K562 (cell line): ENCODE results near the gene TMEM87B. TPM values are rescaled to one million over a fixed set of nuclear protein-coding genes. Genes with fewer than 3 reads are reported as not detected.

Experiments used
- ATAC-seq: fragments of 200-7000 bp; cut with Tn5 transposase; 3 replicates; pipeline ENCODE4 v1.9.1; 2020; ENCODE audit warnings: moderate library complexity
- BruUV-seq: library from RNA; stranded (reverse); fragments of 400-500 nt; replicated peaks from 2 replicates; lab custom pipeline; 2021; lab: Mats Ljungman, UMichigan
- CTCF ChIA-PET: fragments of 300-600 bp; formaldehyde crosslinking; extraction: SDS; loops from one replicate; lab custom pipeline; 2021; ENCODE audit warnings: low intra/inter-chr PET ratio; lab: Yijun Ruan, JAX
- POLR2A ChIA-PET: fragments of 300-600, 350-650 bp; sonication (Branson Sonifier 250); formaldehyde crosslinking; extraction: SDS; loops from one replicate; lab custom pipeline; 2021; ENCODE audit warnings: antibody characterized with exemption, inconsistent platforms; lab: Yijun Ruan, JAX
- DNase-seq, 4 experiments: peaks; one replicate each; pipeline versions ENCODE4 v3.0.0 to v3.0.0-alpha.2; 2011 to 2018; ENCODE audit warnings: low spot score in 3 of 4, mixed read lengths in 3 of 4; ENCODE audit errors: extremely low read depth in 1 of 4
- FAIRE-seq: peaks from 2 replicates; lab custom pipeline; 2011; peaks lifted over from hg19 to GRCh38; lab: Jason Lieb, UNC
- H2AFZ ChIP-seq: 2 replicates; pipeline ENCODE4 v1.6.0; 2011; ENCODE audit warnings: low read depth, low read length, control low read depth, inconsistent platforms
- H3K27ac ChIP-seq: fragments of 200-600 bp; 3 replicates; pipeline ENCODE4 v1.8.0; 2011; ENCODE audit warnings: low read depth, mild to moderate bottlenecking, control low read depth, inconsistent platforms, low read length, moderate library complexity, mixed read lengths; ENCODE audit errors: extremely low read depth
- H3K27me3 ChIP-seq, 2 experiments: fragments of 300-600 bp in 1 of 2; 2 replicates in 1 of 2; 3 replicates in 1 of 2; pipeline versions ENCODE4 v1.6.0 to v1.8.0; 2011; ENCODE audit warnings: inconsistent platforms in 2 of 2, low read length in 2 of 2, mild to moderate bottlenecking in 1 of 2, mixed read lengths in 1 of 2, moderate library complexity in 1 of 2; ENCODE audit not compliant: control insufficient read depth in 2 of 2, insufficient read depth in 2 of 2
- H3K36me3 ChIP-seq: fragments of 300-600 bp; 3 replicates; pipeline ENCODE4 v1.8.0; 2011; ENCODE audit warnings: mild to moderate bottlenecking, low read length, inconsistent platforms; ENCODE audit not compliant: control insufficient read depth, insufficient read depth
- H3K4me1 ChIP-seq, 2 experiments: fragments of 200-600 bp in 1 of 2; replicated peaks in 1 of 2; 2 replicates in 1 of 2; 3 replicates in 1 of 2; pipeline versions ENCODE4 v1.5.1 to v1.8.0; 2011; ENCODE audit warnings: inconsistent platforms in 2 of 2, low read length in 2 of 2, mild to moderate bottlenecking in 1 of 2, mixed read lengths in 1 of 2, moderate library complexity in 1 of 2; ENCODE audit not compliant: control insufficient read depth in 2 of 2, insufficient read depth in 2 of 2
- H3K4me2 ChIP-seq: 2 replicates; pipeline ENCODE4 v1.6.1; 2011; ENCODE audit warnings: low read length, control low read depth, inconsistent platforms, mixed read lengths; ENCODE audit not compliant: insufficient read depth
- H3K4me3 ChIP-seq: fragments of 200-600 bp; sonication (generic), shearing (Covaris generic); 2 replicates; pipeline ENCODE4 v1.5.1; 2016; ENCODE audit warnings: control low read depth, inconsistent platforms
- H3K79me2 ChIP-seq: fragments of 200-600 bp; 3 replicates; pipeline ENCODE4 v1.8.0; 2011; ENCODE audit warnings: low read length, inconsistent platforms; ENCODE audit not compliant: control insufficient read depth, insufficient read depth
- H3K9ac ChIP-seq, 2 experiments: 2 replicates each; pipeline versions ENCODE4 v1.6.0 to v1.6.1; 2011; ENCODE audit warnings: low read depth in 2 of 2, low read length in 2 of 2, control low read depth in 1 of 2, inconsistent platforms in 1 of 2, mild to moderate bottlenecking in 1 of 2, mixed read lengths in 1 of 2; ENCODE audit not compliant: insufficient read depth in 1 of 2
- H3K9me1 ChIP-seq: one replicate; pipeline ENCODE4 v1.6.0; 2011; ENCODE audit warnings: inconsistent platforms, mild to moderate bottlenecking, low read length, moderate library complexity; ENCODE audit not compliant: control insufficient read depth, insufficient read depth
- H3K9me3 ChIP-seq: replicated peaks from 2 replicates; pipeline ENCODE4 v1.5.1; 2011; ENCODE audit warnings: low read depth, low read length, inconsistent platforms; ENCODE audit not compliant: control insufficient read depth, insufficient read depth
- H4K20me1 ChIP-seq: replicated peaks from 2 replicates; pipeline ENCODE4 v1.6.1; 2011; ENCODE audit warnings: low read length, inconsistent platforms, mixed read lengths; ENCODE audit not compliant: control insufficient read depth, insufficient read depth
- DMBX1 ChIP-seq: fragments of 250-450 bp; sonication (Bioruptor Pico); IDR thresholded peaks from 2 replicates; pipeline ENCODE4 v1.8.0; 2022; ENCODE audit warnings: inconsistent platforms, mild to moderate bottlenecking, moderate library complexity, borderline replicate concordance
- ESRRA ChIP-seq: fragments of 450-650 bp; IDR thresholded peaks from 2 replicates; pipeline ENCODE4 v1.6.1; 2014; ENCODE audit warnings: low read depth, mild to moderate bottlenecking, moderate library complexity, borderline replicate concordance
- FOSL1 ChIP-seq: fragments of 200-800 bp; sonication (Bioruptor generic); conservative IDR thresholded peaks from 2 replicates; pipeline ENCODE4 v1.6.1; 2016; ENCODE audit warnings: missing genetic modification characterization, missing compliant biosample characterization
- HDAC1 ChIP-seq, 2 experiments: fragments of 450-650 bp; IDR thresholded peaks; 2 replicates each; pipeline ENCODE4 v1.6.1; 2016 to 2017; ENCODE audit warnings: inconsistent platforms in 1 of 2, mild to moderate bottlenecking in 1 of 2, moderate library complexity in 1 of 2
- PPARD ChIP-seq: fragments of 250-450 bp; sonication (Bioruptor Pico); IDR thresholded peaks from 2 replicates; pipeline ENCODE4 v1.8.0; 2022; ENCODE audit warnings: inconsistent platforms, mild to moderate bottlenecking, moderate library complexity
- TCF7L2 ChIP-seq: fragments of 150-350 bp; IDR thresholded peaks from 2 replicates; pipeline ENCODE4 v1.6.1; 2016; ENCODE audit warnings: low read depth, mild to moderate bottlenecking, low read length, moderate library complexity
- ZFP36 ChIP-seq: fragments of 150-350 bp; IDR thresholded peaks from 2 replicates; pipeline ENCODE4 v1.6.1; 2018; ENCODE audit warnings: low read length, low read depth; ENCODE audit not compliant: partially characterized antibody
- ZNF586 ChIP-seq: fragments of 450-650 bp; formaldehyde crosslinking; conservative IDR thresholded peaks from 2 replicates; pipeline ENCODE4 v1.4.0; 2020; ENCODE audit warnings: mild to moderate bottlenecking, moderate library complexity
- WGBS: fragments of 100-300 bp; shearing (Covaris generic); methylation state at CpG from one replicate; pipeline ENCODE4 v1.1.6; 2016; ENCODE audit warnings: low coverage, mixed read lengths; ENCODE audit not compliant: insufficient coverage; ENCODE audit errors: missing lambda C conversion rate; 5-methylcytosine and 5-hydroxymethylcytosine counted together
- in situ Hi-C: fragments of 300-500 bp; cut with MboI; formaldehyde crosslinking; loops from 4 replicates; pipeline ENCODE4 v1.15.0; 2018; ENCODE audit warnings: inconsistent platforms, mixed read lengths
- intact Hi-C: fragments of 100-400 bp; cut with micrococcal nuclease; formaldehyde crosslinking; loops from 2 replicates; pipeline ENCODE4 v1.14.2; 2022
- polyA plus RNA-seq, 8 experiments: library from polyadenylated mRNA; depleted of rRNA in 4 of 8; stranded (reverse) in 5 of 8; unstranded in 3 of 8; fragments of >200 nt; fragmentation: Nextera tagmentation in 2 of 8; fragmentation: Illumina TruSeq in 1 of 8; extraction: Ambion mirVana in 2 of 8; extraction: Trizol in 1 of 8; gene quantifications; 2 replicates each; pipeline versions ENCODE4 v1.2.1 to v1.2.3, GENCODE V29; 2011 to 2014; ENCODE audit warnings: inconsistent platforms in 1 of 8, missing spikeins in 1 of 8
- total RNA-seq, 7 experiments: library from RNA; depleted of rRNA in 6 of 7; stranded (reverse); fragments of >200 nt in 6 of 7; fragmentation: Illumina TruSeq in 2 of 7; extraction: Trizol in 2 of 7; gene quantifications; 2 replicates each; pipeline versions ENCODE4 v1.2.1 to v1.2.3, GENCODE V29; 2011 to 2021; ENCODE audit warnings: low replicate concordance in 1 of 7

TMEM87B gene
- total and polyA plus RNA-seq, 9 of the 15 experiments (the other 6 are each of a cell fraction or from before 2014, with no cell fraction given): 3.7 to 17.1 (median 11.0) TPM

- no peak for FAIRE-seq
- no peak overlapping the region for H3K27ac ChIP-seq
- H3K9ac ChIP-seq: no peak overlapping the region
- ATAC-seq: no peak
- no peak for DNase-seq
- intact Hi-C loops: no loop called here
- H3K4me3 ChIP-seq: no peak overlapping the region
- peaks cover 5% of the 10 kb centered on the region; the same call in 2 of the 3 replicates for H3K79me2 ChIP-seq
- TF ChIP-seq DMBX1 (CRISPR knock-in tag) (no peak), FOSL1 (tag) (peak; percentile 47), ESRRA (no peak), TCF7L2 (no peak), HDAC1 (IDR thresholded peaks at IDR 0.05) (no peak), PPARD (CRISPR knock-in tag) (no peak), ZFP36 (no peak), ZNF586 (CRISPR knock-in tag) (no peak)
- H3K9me3 ChIP-seq: no peaks in the 10 kb centered on the region
- in situ Hi-C loops: no loop called here
- no TSS peak for BruUV-seq
- no peaks in the 10 kb centered on the region for H3K4me1 ChIP-seq
- no peaks in the 10 kb centered on the region for H4K20me1 ChIP-seq
- ChIA-PET CTCF (no interaction called here), POLR2A (interaction anchor here (1.1 kb wide), 1 partner anchor 8 kb away, joined by 4 read pairs; no protein-coding TSS in a partner anchor)
- no peaks in the 10 kb centered on the region for H3K27me3 ChIP-seq
- 71% methylated on average over 8 of the region's 8 CpGs for WGBS
- no peaks in the 10 kb centered on the region for H3K9me1 ChIP-seq
- peaks cover 22% of the 10 kb centered on the region for H3K36me3 ChIP-seq
- H2AFZ ChIP-seq: no peak overlapping the region
- H3K4me2 ChIP-seq: no peak overlapping the region
Measured at GRCh38 chr2:112075490-112076260, 20.6 kb downstream of the TMEM87B start.
